NCI-H1436 (cell line): ENCODE data around the gene KSR2.

Experiments
- DNase-seq: peaks from one replicate; lab custom pipeline; 2025; lab: John Stamatoyannopoulos, UW

The KSR2 gene

GRCh38 chr12:117526757-117527478 is 441.9 kb downstream of the KSR2 start:
- no peak for DNase-seq

- DNase-seq: no peak
These were observed 443.0 kb downstream of the KSR2 start for GRCh38 chr12:117525766-117526165.

- DNase-seq: no peak
These were observed 444.0 kb downstream of the KSR2 start for GRCh38 chr12:117524806-117525205.

GRCh38 chr12:117523971-117524370 is 444.8 kb downstream of the KSR2 start:
- DNase-seq: no peak

DNA sequence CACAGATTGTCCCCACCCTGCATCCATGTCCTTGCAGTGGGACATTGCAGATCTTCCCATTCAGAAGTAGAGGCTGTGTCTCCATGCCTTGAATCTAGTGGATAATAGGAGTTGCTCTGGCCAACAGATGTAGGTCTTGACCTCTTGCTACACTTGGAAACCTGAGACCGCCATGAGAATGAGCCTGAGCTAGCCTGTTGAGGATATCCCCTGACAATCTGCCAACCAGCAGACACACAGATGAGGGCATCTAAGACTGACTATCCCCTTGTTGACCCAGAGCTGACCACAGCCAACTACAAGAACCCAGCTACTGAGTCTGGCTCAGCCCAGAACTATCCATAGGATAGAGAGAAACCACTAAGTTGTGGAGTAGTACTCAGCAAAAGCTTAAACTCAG is 446.2 kb downstream of the KSR2 start:
- no peak for DNase-seq

- peak; percentile 20 for DNase-seq
These were observed 446.9 kb downstream of the KSR2 start for GRCh38 chr12:117521867-117522266.

GRCh38 chr12:117521346-117521745 is 447.4 kb downstream of the KSR2 start:
- no peak for DNase-seq

- no peak for DNase-seq
These were observed 450.1 kb downstream of the KSR2 start for GRCh38 chr12:117518594-117519270.

DNA sequence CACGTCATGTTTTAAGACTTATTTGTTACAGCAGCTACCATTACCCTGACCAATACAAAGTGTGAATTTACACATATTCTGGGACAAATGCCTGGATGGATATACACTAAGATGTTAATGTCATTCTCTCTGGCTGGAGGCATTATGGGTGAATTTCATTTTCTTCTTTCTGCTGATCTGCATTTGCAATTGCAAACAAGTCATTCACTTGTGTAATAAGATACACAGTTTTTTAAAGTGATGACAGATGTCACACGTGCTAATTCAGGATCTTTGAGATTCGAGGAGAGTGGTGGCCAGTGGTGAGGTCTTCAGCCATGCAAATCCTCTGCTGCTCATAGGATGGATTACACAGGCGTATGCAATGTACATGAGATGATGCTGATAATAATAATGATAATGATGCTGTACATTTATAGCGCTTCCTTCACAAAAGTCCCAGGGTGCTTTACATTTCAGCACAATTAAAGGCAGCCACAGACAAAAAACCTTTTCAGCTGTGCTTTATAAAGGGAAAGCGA is 451.5 kb downstream of the KSR2 start:
- DNase-seq: no peak

DNA sequence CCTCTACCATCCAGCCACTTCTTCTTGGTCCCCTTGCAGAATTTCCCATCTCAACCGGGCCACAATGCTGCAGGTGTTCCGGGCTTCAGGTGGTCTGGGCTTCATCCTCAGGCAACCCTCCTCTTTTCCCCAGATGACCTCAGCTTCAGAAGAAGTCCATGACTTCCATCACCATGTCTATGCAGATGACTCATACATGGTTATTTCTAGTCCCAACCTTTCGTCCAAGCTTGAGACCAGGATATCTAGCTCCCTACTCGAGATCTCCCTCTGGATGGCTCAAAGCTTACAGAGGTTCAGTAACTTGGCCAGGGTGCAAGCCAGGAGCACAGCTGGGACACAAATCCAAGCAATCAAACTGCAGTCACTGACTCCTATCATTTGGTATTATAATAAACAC is 452.8 kb downstream of the KSR2 start:
- no peak for DNase-seq

DNA sequence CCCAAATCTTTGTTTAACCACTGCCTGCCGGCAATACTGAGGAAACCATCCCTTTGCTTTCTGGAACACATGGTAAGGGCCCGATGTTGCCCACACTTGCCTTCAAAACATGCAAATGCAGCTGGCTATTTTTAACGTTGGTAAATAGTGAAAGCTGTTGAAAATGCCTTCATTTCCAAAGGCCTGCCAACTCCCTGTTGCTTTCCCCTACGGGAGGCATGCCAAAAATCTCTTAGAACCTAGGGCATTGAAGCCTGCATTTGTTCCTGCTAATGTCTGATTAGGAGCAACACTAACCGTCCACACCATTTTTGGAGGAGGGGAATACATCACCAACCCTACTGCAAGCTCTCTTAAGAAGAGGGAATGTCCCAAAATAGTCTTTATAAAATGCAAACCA is 454.8 kb downstream of the KSR2 start:
- no peak for DNase-seq

DNA sequence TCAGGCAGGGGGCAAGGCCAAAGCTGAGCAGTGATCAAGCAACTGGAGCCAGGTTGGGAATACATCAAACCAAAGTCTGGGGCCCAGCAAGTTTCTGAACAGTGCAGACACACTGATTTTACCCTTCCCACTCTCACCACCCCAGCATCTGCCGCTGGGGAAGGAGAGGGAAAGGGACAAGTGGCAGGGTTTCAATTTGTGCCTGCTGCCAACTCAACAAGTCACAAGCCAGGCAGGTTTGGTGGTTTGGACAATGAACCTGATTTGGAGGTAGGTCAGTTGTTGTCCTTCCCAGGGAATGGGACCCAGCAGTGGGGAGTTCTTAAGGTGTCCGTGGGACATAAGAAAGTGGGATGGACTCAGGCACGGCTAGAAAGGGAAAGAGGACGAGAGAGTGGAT is 455.4 kb downstream of the KSR2 start:
- no peak for DNase-seq

- DNase-seq: no peak
These were observed 460.3 kb downstream of the KSR2 start for GRCh38 chr12:117508468-117508867.

GRCh38 chr12:117507548-117507947 is 461.2 kb downstream of the KSR2 start:
- peak; percentile 31 for DNase-seq

GRCh38 chr12:117506333-117506732 is 462.5 kb downstream of the KSR2 start:
- no peak for DNase-seq

DNA sequence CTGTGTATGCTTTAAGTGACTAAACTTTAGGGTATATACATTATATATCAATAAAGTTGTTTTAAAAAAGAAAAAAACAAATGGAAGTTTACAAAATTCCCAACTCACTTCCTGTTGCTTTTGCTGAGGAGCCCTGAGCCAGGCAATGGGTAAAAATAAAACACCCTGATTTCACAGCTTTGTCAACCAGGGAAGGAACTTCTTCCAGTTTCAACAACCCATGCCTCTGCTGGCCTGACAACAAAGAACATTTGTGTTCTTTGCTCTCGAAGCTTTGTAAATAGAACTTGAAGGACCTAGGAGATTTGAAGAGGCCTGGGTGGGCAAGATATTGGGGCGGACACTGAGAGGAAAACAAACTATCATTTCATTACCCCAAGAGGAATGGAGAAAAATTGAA is 466.2 kb downstream of the KSR2 start:
- no peak for DNase-seq

- no peak for DNase-seq
These were observed 466.6 kb downstream of the KSR2 start for GRCh38 chr12:117502233-117502632.

DNA sequence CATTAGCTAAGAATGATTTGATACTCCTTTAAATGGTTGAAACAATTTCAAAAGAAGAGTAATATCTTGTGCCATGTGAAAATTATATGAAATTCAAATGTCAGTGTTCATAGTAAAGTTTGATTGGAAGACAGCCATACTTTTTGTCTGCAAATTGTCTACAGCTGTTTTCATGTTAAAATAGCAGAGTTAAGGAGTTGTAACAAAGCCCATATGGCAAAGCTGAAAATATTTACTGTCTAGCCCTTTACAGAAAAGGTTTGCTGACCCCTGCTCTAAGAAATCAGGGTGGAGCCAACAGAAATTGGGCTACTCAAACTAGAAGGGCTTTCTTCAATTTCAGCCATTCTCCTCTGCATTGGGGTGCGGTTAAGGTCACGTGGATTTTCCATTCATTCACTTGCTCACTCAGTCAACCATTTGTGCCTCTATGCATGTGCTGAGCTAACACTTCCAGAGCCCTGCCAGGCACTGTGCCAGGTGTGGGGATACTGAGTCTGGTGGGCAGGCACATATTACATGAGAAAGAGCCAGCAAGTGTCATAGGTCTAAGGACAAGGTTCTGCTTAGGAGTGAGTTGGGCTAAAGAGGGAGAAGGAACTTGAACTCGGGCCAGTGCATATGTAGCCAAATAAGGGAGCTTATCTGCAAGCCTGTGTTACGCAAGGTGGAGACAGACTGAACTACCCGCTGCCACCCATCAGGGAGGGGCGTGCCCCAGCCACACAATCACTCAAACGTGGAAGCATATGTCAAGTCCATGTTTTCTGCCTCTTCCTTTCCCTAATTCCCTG is 467.5 kb downstream of the KSR2 start:
- no peak for DNase-seq

GRCh38 chr12:117499759-117500485 is 468.9 kb downstream of the KSR2 start:
- DNase-seq: no peak

- no peak for DNase-seq
These were observed 469.9 kb downstream of the KSR2 start for GRCh38 chr12:117498880-117499279.

- no peak for DNase-seq
These were observed 470.5 kb downstream of the KSR2 start for GRCh38 chr12:117498256-117498655.

DNA sequence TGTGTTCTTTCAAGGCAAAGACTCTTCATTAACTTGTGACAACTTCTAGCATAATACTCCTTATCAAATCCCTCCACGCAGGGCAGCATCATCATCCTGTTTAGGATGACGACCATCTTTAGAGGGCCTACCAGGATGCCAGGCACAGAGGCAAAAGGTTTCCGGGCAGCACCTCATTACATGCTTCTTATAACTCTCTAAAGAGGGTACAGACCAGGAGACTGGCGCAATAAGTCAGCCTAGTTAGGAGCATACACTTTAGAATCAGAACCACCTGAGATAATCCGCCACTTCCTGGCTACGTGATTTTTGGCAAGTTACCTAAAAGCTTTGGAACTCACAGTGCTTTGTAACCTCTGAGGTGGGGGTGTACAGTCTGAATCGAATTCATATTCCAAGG is 471.4 kb downstream of the KSR2 start:
- DNase-seq: no peak
